HepG2 (cell line): ENCODE results near the gene GLI3.

Source experiments
- EZH2 ChIP-seq: conservative IDR thresholded peaks from 2 replicates; pipeline ENCODE4 v1.6.1; 2012; ENCODE audit warnings: mild to moderate bottlenecking, low read depth, low read length, moderate library complexity
- MXI1 ChIP-seq: IDR thresholded peaks from 3 replicates; pipeline ENCODE4 v1.6.1; 2012; ENCODE audit warnings: low read depth, low read length, inconsistent platforms, borderline replicate concordance
- TIGD3 ChIP-seq: sonication (generic); formaldehyde crosslinking; IDR thresholded peaks from 2 replicates; pipeline ENCODE4 v1.5.1; 2020; ENCODE audit warnings: mild to moderate bottlenecking, missing genetic modification reagents, borderline replicate concordance
- ZNF510 ChIP-seq: sonication (generic); formaldehyde crosslinking; IDR thresholded peaks from 2 replicates; pipeline ENCODE4 v1.4.0; 2020; ENCODE audit warnings: low read depth, mild to moderate bottlenecking, missing genetic modification reagents

GRCh38 chr7:42234736-42235135 lies 2.3 kb downstream of the GLI3 start:
- TF ChIP-seq TIGD3 (CRISPR knock-in tag): no peak
- no peak for TF ChIP-seq MXI1
- no peak for TF ChIP-seq ZNF510
- no peak for TF ChIP-seq EZH2
